Breast epithelium (tissue), 4 donors: ENCODE results near the gene KBTBD7. TPM values are rescaled to one million over a fixed set of nuclear protein-coding genes. Genes with fewer than 3 reads are reported as not detected.

ENCODE experiments used
- DNase-seq, 2 donors: peaks; one replicate each; pipeline ENCODE4 v3.0.0-alpha.2; 2019; ENCODE audit warnings: low spot score in 2 of 2
- H3K27ac ChIP-seq, 2 donors: fragments of 200-600 bp; sonication (generic) in 1 of 2; one replicate each; pipeline ENCODE4 v1.5.1; 2016 to 2019; ENCODE audit warnings: mild to moderate bottlenecking in 1 of 2
- H3K27me3 ChIP-seq, 2 donors: fragments of 200-600 bp; sonication (generic) in 1 of 2; one replicate each; pipeline versions ENCODE4 v1.5.1 to v1.6.0; 2017 to 2019; ENCODE audit warnings: control low read depth in 1 of 2, mild to moderate bottlenecking in 1 of 2
- H3K36me3 ChIP-seq: fragments of 200-600 bp; one replicate; pipeline ENCODE4 v1.5.1; 2019
- H3K4me1 ChIP-seq, 2 donors: fragments of 200-600 bp; sonication (generic); one replicate each; pipeline ENCODE4 v1.5.1; 2016 to 2019; ENCODE audit warnings: control low read depth in 1 of 2
- H3K4me3 ChIP-seq, 3 donors: fragments of 200-600 bp; sonication (generic); 1 replicate in 2 of 3; 2 replicates in 1 of 3; pipeline ENCODE4 v1.5.1; 2016 to 2019; ENCODE audit warnings: mild to moderate bottlenecking in 3 of 3, moderate library complexity in 2 of 3
- H3K9me3 ChIP-seq, 2 donors: fragments of 200-600 bp; sonication (generic) in 1 of 2; one replicate each; pipeline ENCODE4 v1.5.1; 2016 to 2019; ENCODE audit warnings: control low read depth in 1 of 2
- CTCF ChIP-seq, 3 donors: fragments of 450-650 bp; IDR thresholded peaks; one replicate each; pipeline ENCODE4 v1.5.1; 2016 to 2017; ENCODE audit warnings: antibody characterized with exemption in 3 of 3, mild to moderate bottlenecking in 3 of 3, moderate library complexity in 3 of 3
- POLR2A ChIP-seq: fragments of 450-650 bp; IDR thresholded peaks from one replicate; pipeline ENCODE4 v1.6.1; 2016; ENCODE audit warnings: antibody characterized with exemption, mild to moderate bottlenecking, moderate library complexity
- POLR2AphosphoS5 ChIP-seq, 3 donors: sonication (generic); formaldehyde crosslinking; IDR thresholded peaks; one replicate each; pipeline ENCODE4 v1.6.1; 2017; ENCODE audit warnings: antibody characterized with exemption in 3 of 3
- intact Hi-C: fragments of 100-400 bp; cut with DNase I; formaldehyde crosslinking; loops from one replicate; pipeline ENCODE4 v1.15.1; 2023; ENCODE audit warnings: low total_unique reads
- total RNA-seq, 3 donors: library from RNA; depleted of rRNA; stranded (reverse); fragments of >200 nt; gene quantifications; one replicate each; pipeline ENCODE4 v1.1.0, GENCODE V29; 2016

The KBTBD7 gene
- total RNA-seq, 3 donors from 2014 or later, result 5.4 to 15.5 (median 7.9) TPM

GRCh38 chr13:41231786-41232185 lies 37.4 kb upstream of the KBTBD7 start:
- Histone ChIP-seq H3K9me3 (no peaks in the 10 kb centered on the region), H3K4me1 (no peaks in the 10 kb centered on the region), H3K27me3 (no peaks in the 10 kb centered on the region), H3K4me3 (no peak overlapping the region), H3K27ac (no peak overlapping the region), H3K36me3 (no peaks in the 10 kb centered on the region)
- TF ChIP-seq POLR2A, result no peak
- no peak for TF ChIP-seq POLR2AphosphoS5 (IDR thresholded peaks at IDR 0.05)
- no peak for TF ChIP-seq CTCF (IDR thresholded peaks at IDR 0.05)
- no peak for DNase-seq
- intact Hi-C loops, result no loop called here

DNA sequence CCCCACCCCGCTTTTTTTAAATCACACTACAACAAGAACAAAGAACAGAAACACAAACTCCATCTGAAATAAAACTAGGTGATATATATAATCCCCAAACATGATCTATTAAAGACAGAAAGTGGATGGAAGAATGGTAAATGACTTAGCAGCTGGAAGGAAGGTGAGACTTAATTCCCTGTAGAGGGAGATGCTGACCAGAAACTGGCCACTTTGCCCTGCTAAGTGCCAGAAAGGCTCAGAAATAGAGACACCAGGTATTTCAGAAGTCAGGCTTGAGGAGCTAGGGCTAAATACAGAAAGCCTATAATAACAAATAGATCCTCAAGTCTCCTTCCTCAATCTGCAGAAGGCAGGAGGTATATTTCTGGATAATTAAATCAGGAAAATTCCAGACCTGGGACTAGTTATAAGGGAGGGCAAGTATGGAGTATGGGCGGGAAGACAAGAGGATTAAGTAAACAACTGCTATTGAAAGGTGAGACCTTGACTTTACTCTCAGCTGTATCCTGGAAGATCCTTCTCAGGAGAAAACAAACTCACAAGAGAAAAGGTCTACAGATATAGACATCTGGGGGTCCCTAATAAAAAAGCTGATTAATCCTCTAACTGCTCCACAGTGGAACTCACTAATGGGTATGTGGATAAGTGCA lies 36.8 kb upstream of the KBTBD7 start:
- intact Hi-C loops, result no loop called here
- no peak for DNase-seq
- H3K9me3 ChIP-seq, result no peaks in the 10 kb centered on the region
- TF ChIP-seq CTCF (IDR thresholded peaks at IDR 0.05) (no peak), POLR2A (no peak), POLR2AphosphoS5 (IDR thresholded peaks at IDR 0.05) (no peak)
- no peaks in the 10 kb centered on the region for H3K27me3 ChIP-seq
- H3K27ac ChIP-seq, result no peak overlapping the region
- H3K4me1 ChIP-seq, result no peaks in the 10 kb centered on the region
- no peak overlapping the region for H3K4me3 ChIP-seq
- H3K36me3 ChIP-seq, result no peaks in the 10 kb centered on the region

DNA sequence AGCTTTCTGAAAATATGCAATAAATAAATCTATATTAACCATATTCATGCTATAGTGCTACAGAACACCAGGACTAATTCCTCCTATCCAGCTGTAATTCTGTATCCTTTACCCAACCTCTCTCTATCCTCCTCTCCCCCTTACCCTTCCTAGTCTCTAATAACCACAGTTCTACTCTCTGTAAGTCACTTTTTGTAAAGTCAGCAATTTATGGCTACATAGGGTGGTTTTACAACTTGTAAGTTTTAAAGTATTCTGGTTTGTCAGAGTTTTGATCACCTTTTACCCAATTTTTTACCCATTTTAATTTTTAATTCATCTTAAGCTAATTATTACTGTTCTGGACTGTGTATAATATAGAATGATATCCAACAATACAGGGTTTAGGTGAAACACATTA lies 35.0 kb upstream of the KBTBD7 start:
- no peaks in the 10 kb centered on the region for H3K4me1 ChIP-seq
- DNase-seq, result no peak
- H3K36me3 ChIP-seq, result no peaks in the 10 kb centered on the region
- no peaks in the 10 kb centered on the region for H3K9me3 ChIP-seq
- TF ChIP-seq POLR2AphosphoS5 (IDR thresholded peaks at IDR 0.05), result no peak
- no peak for TF ChIP-seq CTCF (IDR thresholded peaks at IDR 0.05)
- no peak for TF ChIP-seq POLR2A
- H3K4me3 ChIP-seq, result no peak overlapping the region
- no peak overlapping the region for H3K27ac ChIP-seq
- intact Hi-C loops, result no loop called here
- no peaks in the 10 kb centered on the region for H3K27me3 ChIP-seq

- TF ChIP-seq CTCF (IDR thresholded peaks at IDR 0.05), result no peak
- Histone ChIP-seq H3K27me3 (no peaks in the 10 kb centered on the region), H3K9me3 (no peaks in the 10 kb centered on the region), H3K36me3 (no peaks in the 10 kb centered on the region), H3K4me3 (no peak overlapping the region), H3K4me1 (no peaks in the 10 kb centered on the region), H3K27ac (no peak overlapping the region)
- DNase-seq, result no peak
- intact Hi-C loops, result no loop called here
Observed at GRCh38 chr13:41224113-41225110, 30.0 kb upstream of the KBTBD7 start.

DNA sequence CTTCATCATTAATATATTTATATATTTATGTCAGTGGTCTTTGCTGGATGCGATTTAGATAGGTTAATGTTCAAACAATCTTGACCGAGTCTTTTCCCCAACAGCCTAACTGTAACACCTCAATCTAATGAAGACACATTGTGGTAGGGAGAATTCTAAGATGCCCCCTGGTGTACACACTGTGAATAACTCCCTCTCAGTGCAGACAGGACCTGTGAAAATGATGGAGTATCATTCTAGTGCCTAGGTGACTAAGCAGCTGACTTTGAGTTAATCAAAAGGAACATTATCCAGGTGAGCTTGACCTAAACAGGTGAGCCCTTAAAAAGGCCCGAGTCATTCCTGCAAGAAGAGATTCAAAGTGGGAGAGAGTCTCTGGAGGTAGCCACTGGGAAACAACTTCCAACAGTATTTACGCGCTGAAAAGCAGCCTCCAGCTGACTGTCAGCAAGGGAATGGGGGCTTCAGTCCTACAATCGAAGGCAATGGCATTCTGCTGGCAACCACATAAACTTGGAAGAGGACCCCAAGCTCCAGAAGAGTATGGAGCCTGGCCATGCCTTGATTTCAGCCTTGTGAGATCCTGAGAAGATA lies 28.0 kb upstream of the KBTBD7 start:
- no peaks in the 10 kb centered on the region for H3K9me3 ChIP-seq
- H3K4me1 ChIP-seq, result no peaks in the 10 kb centered on the region
- H3K27ac ChIP-seq, result no peak overlapping the region
- no peaks in the 10 kb centered on the region for H3K27me3 ChIP-seq
- intact Hi-C loops, result no loop called here
- H3K36me3 ChIP-seq, result no peaks in the 10 kb centered on the region
- DNase-seq, result no peak
- TF ChIP-seq POLR2AphosphoS5 (IDR thresholded peaks at IDR 0.05) (no peak), CTCF (IDR thresholded peaks at IDR 0.05) (peak; percentile 62 to 68 (median 66)), POLR2A (no peak)
- no peak overlapping the region for H3K4me3 ChIP-seq
